ENCODE data around the gene CD164L2. TPM values are rescaled to one million over a fixed set of nuclear protein-coding genes. Genes with fewer than 3 reads are reported as not detected.

The CD164L2 gene
- total RNA-seq, 1 experiment from 2014 or later: 0.63 TPM

GRCh38 chr1:27430903-27431600, 47.9 kb upstream of the CD164L2 start:
- no peaks in the 10 kb centered on the region; the same call in 1 of the 2 replicates for H4K20me1 ChIP-seq (ENCODE audit: insufficient read depth)
- no peak overlapping the region for H3K27ac ChIP-seq
- intact Hi-C loops (cut with micrococcal nuclease; ENCODE audit: unreplicated experiment): no loop called here
- no peak overlapping the region for H3K4me2 ChIP-seq
- H3F3A ChIP-seq (ENCODE audit: insufficient read depth, low read depth): no peaks in the 10 kb centered on the region
- no peaks in the 10 kb centered on the region for H3K36me3 ChIP-seq (ENCODE audit: low read depth)
- no peaks in the 10 kb centered on the region for H3K9me2 ChIP-seq (ENCODE audit: insufficient read depth)
- POLR2A ChIA-PET (ENCODE audit: unreplicated experiment): no interaction called here
- H3K9me3 ChIP-seq (ENCODE audit: insufficient read depth, low read depth): no peaks in the 10 kb centered on the region
- TF ChIP-seq EZH2 (IDR thresholded peaks at IDR 0.05; ENCODE audit: low read depth): no peak
- no peak for TF ChIP-seq CTCF (conservative IDR thresholded peaks at IDR 0.05)
- H3K27me3 ChIP-seq (ENCODE audit: insufficient read depth, low read depth): no peaks in the 10 kb centered on the region
- H3K4me1 ChIP-seq (replicated peaks; ENCODE audit: insufficient read depth): peaks cover 3% of the 10 kb centered on the region
- CTCF ChIA-PET: no interaction called here
- no peak for DNase-seq
- H3K4me3 ChIP-seq: no peak overlapping the region
- H3K79me2 ChIP-seq (ENCODE audit: low read depth): peaks cover 19% of the 10 kb centered on the region
- no peak overlapping the region for H2AFZ ChIP-seq
- no TSS peak for BruUV-seq (replicated peaks)

GRCh38 chr1:27429029-27429425, 45.9 kb upstream of the CD164L2 start:
- POLR2A ChIA-PET (ENCODE audit: unreplicated experiment): no interaction called here
- Histone ChIP-seq H2AFZ (no peak overlapping the region), H3K79me2 (ENCODE audit: low read depth) (0 out of 2 replicates have a peak, but pooled peaks cover 3% of the 10 kb centered on the region), H3K4me3 (no peak overlapping the region), H3K27me3 (ENCODE audit: insufficient read depth, low read depth) (no peaks in the 10 kb centered on the region), H3K9me2 (ENCODE audit: insufficient read depth) (no peaks in the 10 kb centered on the region), H3F3A (ENCODE audit: insufficient read depth, low read depth) (no peaks in the 10 kb centered on the region; the same call in 1 of the 2 replicates), H3K9me3 (ENCODE audit: insufficient read depth, low read depth) (no peaks in the 10 kb centered on the region), H3K36me3 (ENCODE audit: low read depth) (no peaks in the 10 kb centered on the region), H4K20me1 (ENCODE audit: insufficient read depth) (no peaks in the 10 kb centered on the region; the same call in 1 of the 2 replicates), H3K4me1 (replicated peaks; ENCODE audit: insufficient read depth) (no peaks in the 10 kb centered on the region), H3K27ac (no peak overlapping the region), H3K4me2 (no peak overlapping the region)
- CTCF ChIA-PET: interaction anchor here (0.6 kb wide), 1 partner anchor 184 kb away, joined by 7 read pairs; no protein-coding TSS in a partner anchor
- intact Hi-C loops (cut with micrococcal nuclease; ENCODE audit: unreplicated experiment): no loop called here
- no TSS peak for BruUV-seq (replicated peaks)
- no peak for DNase-seq
- no peak for TF ChIP-seq EZH2 (IDR thresholded peaks at IDR 0.05; ENCODE audit: low read depth)
- no peak for TF ChIP-seq CTCF (conservative IDR thresholded peaks at IDR 0.05)

DNA sequence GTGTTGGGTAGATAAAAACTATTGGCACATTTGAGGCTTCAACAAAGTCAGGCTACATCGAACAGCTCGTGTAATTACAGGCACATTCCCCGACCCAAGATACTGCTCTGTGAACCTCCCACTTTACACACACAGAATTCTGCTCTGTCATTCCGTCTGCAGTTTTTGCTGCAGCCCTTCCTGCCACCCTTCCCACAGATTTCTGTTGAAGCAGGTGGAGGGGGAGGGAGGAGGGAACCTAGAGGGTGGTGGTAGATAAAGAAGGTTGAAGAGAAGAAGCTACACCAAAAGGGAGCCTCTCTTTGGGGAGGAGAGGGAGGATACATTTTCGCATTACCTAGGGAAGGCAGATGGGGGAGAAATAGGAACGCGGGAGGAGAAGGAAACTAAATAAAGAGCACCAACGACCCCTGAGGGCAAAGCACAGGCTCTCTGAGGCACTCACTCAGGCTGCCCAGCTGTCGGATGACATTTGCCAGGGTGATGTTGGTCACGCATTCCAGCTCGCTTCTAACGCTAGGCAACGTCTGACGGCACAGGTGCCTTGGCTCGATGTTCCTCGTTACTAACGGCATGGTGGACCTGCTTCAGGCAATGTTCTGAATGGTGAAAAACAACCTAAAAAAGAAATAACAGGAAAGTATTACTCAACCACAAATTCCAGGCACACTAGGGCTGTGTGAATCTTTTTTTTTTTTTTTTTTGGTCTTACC, 45.3 kb upstream of the CD164L2 start:
- intact Hi-C loops (cut with micrococcal nuclease; ENCODE audit: unreplicated experiment): no loop called here
- Histone ChIP-seq H3K4me2 (no peak overlapping the region), H3K36me3 (ENCODE audit: low read depth) (no peaks in the 10 kb centered on the region), H2AFZ (no peak overlapping the region), H3K9me2 (ENCODE audit: insufficient read depth) (no peaks in the 10 kb centered on the region), H4K20me1 (ENCODE audit: insufficient read depth) (no peaks in the 10 kb centered on the region; the same call in 1 of the 2 replicates), H3K27me3 (ENCODE audit: insufficient read depth, low read depth) (no peaks in the 10 kb centered on the region), H3K4me1 (replicated peaks; ENCODE audit: insufficient read depth) (no peaks in the 10 kb centered on the region), H3K4me3 (no peak overlapping the region), H3F3A (ENCODE audit: insufficient read depth, low read depth) (no peaks in the 10 kb centered on the region; the same call in 1 of the 2 replicates), H3K27ac (no peak overlapping the region), H3K9me3 (ENCODE audit: insufficient read depth, low read depth) (no peaks in the 10 kb centered on the region), H3K79me2 (ENCODE audit: low read depth) (0 out of 2 replicates have a peak, but pooled peaks cover 3% of the 10 kb centered on the region)
- TF ChIP-seq CTCF (conservative IDR thresholded peaks at IDR 0.05): no peak
- BruUV-seq (replicated peaks): no TSS peak
- POLR2A ChIA-PET (ENCODE audit: unreplicated experiment): no interaction called here
- DNase-seq: no peak
- CTCF ChIA-PET: no interaction called here
